B cell (primary cell): ENCODE results near the gene LRP5. TPM values are rescaled to one million over a fixed set of nuclear protein-coding genes. Genes with fewer than 3 reads are reported as not detected.
"Not testable (repeated sequence)": the region's sequence is repeated elsewhere in the genome, so short reads cannot be mapped to it uniquely, and the experiment has no call there.

Experiments used
- ATAC-seq: fragments of 200-7000 bp; cut with Tn5 transposase; one replicate; pipeline ENCODE4 v1.10.0; 2021; ENCODE audit warnings: low read depth, mild to moderate bottlenecking, moderate number of reproducible peaks, moderate library complexity
- CTCF ChIA-PET: fragments of 350-600 bp; sonication (Branson Sonifier 250); formaldehyde crosslinking; loops from one replicate; lab custom pipeline; 2021; ENCODE audit warnings: antibody characterized with exemption, inconsistent platforms; lab: Charles Lee
- POLR2A ChIA-PET: fragments of 350-600 bp; sonication (Branson Sonifier 250); formaldehyde crosslinking; loops from one replicate; lab custom pipeline; 2021; ENCODE audit warnings: antibody characterized with exemption; lab: Charles Lee
- DNase-seq: peaks from one replicate; pipeline ENCODE4 v3.0.0; 2013
- H2AFZ ChIP-seq: 2 replicates; pipeline ENCODE4 v1.6.1; 2012; ENCODE audit warnings: mild to moderate bottlenecking, low read depth, low read length; ENCODE audit not compliant: insufficient read depth, poor library complexity, severe bottlenecking
- H3K27ac ChIP-seq, 2 donors: 1 replicate in 1 of 2; 2 replicates in 1 of 2; pipeline ENCODE4 v1.5.1; 2012 to 2013; ENCODE audit warnings: low read length in 2 of 2, mild to moderate bottlenecking in 2 of 2, moderate library complexity in 1 of 2
- H3K27me3 ChIP-seq, 4 experiments: fragments of 200-600 bp in 1 of 4; sonication (generic) in 1 of 4; replicated peaks in 1 of 4; 1 replicate in 2 of 4; 2 replicates in 2 of 4; pipeline versions ENCODE4 v1.6.1 to v1.7.0; 2013 to 2016; ENCODE audit warnings: low read length in 3 of 4, mild to moderate bottlenecking in 2 of 4, mixed read lengths in 1 of 4, moderate library complexity in 1 of 4; ENCODE audit not compliant: insufficient read depth in 4 of 4, control insufficient read depth in 3 of 4; ENCODE audit errors: control extremely low read depth in 1 of 4
- H3K36me3 ChIP-seq, 2 experiments: replicated peaks in 1 of 2; 1 replicate in 1 of 2; 2 replicates in 1 of 2; pipeline versions ENCODE4 v1.6.1 to v1.7.1; 2013; ENCODE audit warnings: low read length in 1 of 2; ENCODE audit not compliant: insufficient read depth in 2 of 2, control insufficient read depth in 1 of 2; ENCODE audit errors: control extremely low read depth in 1 of 2, extremely low read depth in 1 of 2
- H3K4me1 ChIP-seq, 2 donors: fragments of 200-600 bp in 1 of 2; sonication (generic) in 1 of 2; 1 replicate in 1 of 2; 2 replicates in 1 of 2; pipeline versions ENCODE4 v1.5.1 to v1.6.1; 2013 to 2017; ENCODE audit warnings: low read length in 2 of 2; ENCODE audit not compliant: control insufficient read depth in 2 of 2, insufficient read depth in 2 of 2
- H3K4me2 ChIP-seq: replicated peaks from 2 replicates; pipeline ENCODE3; 2012; ENCODE audit warnings: mild to moderate bottlenecking, low read depth, low read length; ENCODE audit not compliant: poor library complexity, severe bottlenecking
- H3K4me3 ChIP-seq, 5 experiments: fragments of 200-600 bp in 1 of 5; sonication (generic) in 1 of 5; 1 replicate in 3 of 5; 2 replicates in 2 of 5; pipeline versions ENCODE4 v1.5.1 to v1.7.0; 2011 to 2016; ENCODE audit warnings: low read length in 4 of 5, mild to moderate bottlenecking in 4 of 5, low read depth in 2 of 5, control low read depth in 1 of 5, moderate library complexity in 1 of 5; ENCODE audit not compliant: insufficient read depth in 1 of 5; ENCODE audit errors: control extremely low read depth in 1 of 5, extremely low read depth in 1 of 5
- H3K79me2 ChIP-seq: fragments of 200-600 bp; sonication (generic); one replicate; pipeline ENCODE4 v1.6.0; 2016; ENCODE audit warnings: low read length; ENCODE audit not compliant: control insufficient read depth, insufficient read depth
- H3K9ac ChIP-seq: fragments of 200-600 bp; sonication (generic); 2 replicates; pipeline ENCODE4 v1.6.1; 2017; ENCODE audit warnings: mild to moderate bottlenecking, low read length, moderate library complexity
- H3K9me3 ChIP-seq, 3 donors: one replicate each; pipeline versions ENCODE4 v1.6.1 to v1.7.1; 2013; ENCODE audit warnings: low read length in 2 of 3; ENCODE audit not compliant: control insufficient read depth in 2 of 3, insufficient read depth in 1 of 3; ENCODE audit errors: control extremely low read depth in 1 of 3
- H4K20me1 ChIP-seq: 2 replicates; pipeline ENCODE4 v1.6.0; 2012; ENCODE audit warnings: mild to moderate bottlenecking, low read length; ENCODE audit not compliant: insufficient read depth, control insufficient read depth, poor library complexity, severe bottlenecking
- H3K27ac Mint-ChIP-seq: one replicate; pipeline ENCODE4 v1.8.0; 2021; ENCODE audit warnings: mixed read lengths
- H3K27me3 Mint-ChIP-seq: one replicate; pipeline ENCODE4 v1.8.0; 2021; ENCODE audit warnings: mixed read lengths
- H3K4me1 Mint-ChIP-seq: one replicate; pipeline ENCODE4 v1.8.0; 2021; ENCODE audit warnings: mixed read lengths
- H3K4me3 Mint-ChIP-seq: one replicate; pipeline ENCODE4 v1.8.0; 2021; ENCODE audit warnings: mixed read lengths
- H3K9me3 Mint-ChIP-seq: one replicate; pipeline ENCODE4 v1.8.0; 2022; ENCODE audit warnings: mixed read lengths; ENCODE audit not compliant: insufficient read depth
- EZH2 ChIP-seq: IDR thresholded peaks from 2 replicates; pipeline ENCODE4 v1.6.1; 2012; ENCODE audit warnings: borderline replicate concordance, low read depth, mild to moderate bottlenecking, moderate library complexity, low read length; ENCODE audit not compliant: insufficient read depth, poor library complexity, severe bottlenecking
- WGBS: methylation state at CpG from one replicate; pipeline ENCODE4 v1.1.5; 2013; ENCODE audit warnings: missing lambda C conversion rate; ENCODE audit not compliant: insufficient coverage; 5-methylcytosine and 5-hydroxymethylcytosine counted together
- intact Hi-C: fragments of 100-400 bp; cut with micrococcal nuclease; formaldehyde crosslinking; loops from one replicate; pipeline ENCODE4 v1.10.0; 2022
- polyA plus RNA-seq: library from polyadenylated mRNA; depleted of rRNA; stranded (reverse); fragments of >200 nt; gene quantifications from 2 replicates; pipeline ENCODE4 v1.2.3, GENCODE V29; 2012
- total RNA-seq, 2 donors: library from RNA; stranded (reverse); fragments of 120-200 nt in 1 of 2; gene quantifications; 1 replicate in 1 of 2; 2 replicates in 1 of 2; pipeline versions ENCODE4 v1.2.3 to v1.2.4, GENCODE V29; 2013 to 2022
- TF ChIP-seq, protein P1 (sequence below): fragments of 200-600 bp; IDR thresholded peaks from one replicate; pipeline ENCODE4 v1.8.0; 2022; ENCODE audit warnings: antibody characterized with exemption, mild to moderate bottlenecking

Gene LRP5
- total and polyA plus RNA-seq, 2 donors (not counting 1 experiment from before 2014, with no cell fraction given) = 2.4 to 13.9 TPM

DNA sequence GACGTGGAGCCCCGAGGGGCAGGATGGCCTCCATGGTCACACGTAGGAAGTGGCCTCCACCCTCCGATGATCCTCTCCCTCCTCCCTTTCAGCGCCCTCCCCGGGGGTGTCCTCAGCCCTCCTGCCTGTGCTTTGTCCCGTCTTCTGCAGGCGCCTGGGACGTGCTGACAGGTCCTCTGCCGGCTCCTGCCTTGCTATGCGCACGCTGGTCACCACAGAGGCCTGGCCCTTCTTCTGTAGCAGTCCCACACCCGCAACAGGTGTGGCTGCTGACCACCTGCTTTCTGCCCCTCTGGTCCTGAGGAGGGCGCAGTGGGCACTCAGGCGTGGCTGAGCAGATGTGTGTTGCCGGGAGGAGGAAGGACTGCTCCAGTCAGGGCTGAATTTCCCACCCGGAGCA is 120.5 kb downstream of the LRP5 start:
- Mint-ChIP-seq H3K4me3 (no peak overlapping the region), H3K27me3 (no peaks in the 10 kb centered on the region), H3K4me1 (no peaks in the 10 kb centered on the region), H3K27ac (no peak overlapping the region), H3K9me3 (peaks cover 5% of the 10 kb centered on the region)
- intact Hi-C loops = no loop called here
- Histone ChIP-seq H3K27ac (no peak overlapping the region), H3K9ac (no peak overlapping the region), H3K9me3 (peaks cover 0 to 24% (median 7%) of the 10 kb centered on the region in 3 donors), H3K4me1 (no peaks in the 10 kb centered on the region), H3K79me2 (no peaks in the 10 kb centered on the region), H3K4me2 (no peak overlapping the region), H4K20me1 (no peaks in the 10 kb centered on the region), H3K36me3 (no peaks in the 10 kb centered on the region), H2AFZ (no peak overlapping the region), H3K27me3 (no peaks in the 10 kb centered on the region), H3K4me3 (no peak overlapping the region)
- no peak for TF ChIP-seq EZH2
- TF ChIP-seq, protein P1, sequence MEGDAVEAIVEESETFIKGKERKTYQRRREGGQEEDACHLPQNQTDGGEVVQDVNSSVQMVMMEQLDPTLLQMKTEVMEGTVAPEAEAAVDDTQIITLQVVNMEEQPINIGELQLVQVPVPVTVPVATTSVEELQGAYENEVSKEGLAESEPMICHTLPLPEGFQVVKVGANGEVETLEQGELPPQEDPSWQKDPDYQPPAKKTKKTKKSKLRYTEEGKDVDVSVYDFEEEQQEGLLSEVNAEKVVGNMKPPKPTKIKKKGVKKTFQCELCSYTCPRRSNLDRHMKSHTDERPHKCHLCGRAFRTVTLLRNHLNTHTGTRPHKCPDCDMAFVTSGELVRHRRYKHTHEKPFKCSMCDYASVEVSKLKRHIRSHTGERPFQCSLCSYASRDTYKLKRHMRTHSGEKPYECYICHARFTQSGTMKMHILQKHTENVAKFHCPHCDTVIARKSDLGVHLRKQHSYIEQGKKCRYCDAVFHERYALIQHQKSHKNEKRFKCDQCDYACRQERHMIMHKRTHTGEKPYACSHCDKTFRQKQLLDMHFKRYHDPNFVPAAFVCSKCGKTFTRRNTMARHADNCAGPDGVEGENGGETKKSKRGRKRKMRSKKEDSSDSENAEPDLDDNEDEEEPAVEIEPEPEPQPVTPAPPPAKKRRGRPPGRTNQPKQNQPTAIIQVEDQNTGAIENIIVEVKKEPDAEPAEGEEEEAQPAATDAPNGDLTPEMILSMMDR = no peak
- no peak for DNase-seq
- WGBS = 86% methylated on average over 17 of the region's 17 CpGs
- no peak for ATAC-seq
- CTCF ChIA-PET = no interaction called here
- POLR2A ChIA-PET = no interaction called here

GRCh38 chr11:68433541-68433940 is 121.2 kb downstream of the LRP5 start:
- no peak for DNase-seq
- intact Hi-C loops = no loop called here
- POLR2A ChIA-PET = no interaction called here
- H3K4me3 Mint-ChIP-seq = no peak overlapping the region
- H3K27ac ChIP-seq = no peak overlapping the region
- ATAC-seq = no peak
- H4K20me1 ChIP-seq = no peaks in the 10 kb centered on the region
- H3K27ac Mint-ChIP-seq = no peak overlapping the region
- H3K27me3 Mint-ChIP-seq = no peaks in the 10 kb centered on the region
- H3K79me2 ChIP-seq = no peaks in the 10 kb centered on the region
- TF ChIP-seq, protein P1 = no peak
- no peak for TF ChIP-seq EZH2
- peaks cover 5% of the 10 kb centered on the region for H3K9me3 Mint-ChIP-seq
- no peak overlapping the region for H3K4me2 ChIP-seq
- 97% methylated on average over 30 of the region's 31 CpGs for WGBS
- no peaks in the 10 kb centered on the region for H3K27me3 ChIP-seq
- H2AFZ ChIP-seq = no peak overlapping the region
- peaks cover 0 to 19% (median 7%) of the 10 kb centered on the region in 3 donors for H3K9me3 ChIP-seq
- H3K4me1 ChIP-seq = no peaks in the 10 kb centered on the region
- H3K4me1 Mint-ChIP-seq = no peaks in the 10 kb centered on the region
- H3K9ac ChIP-seq = no peak overlapping the region
- no peak overlapping the region for H3K4me3 ChIP-seq
- CTCF ChIA-PET = no interaction called here
- H3K36me3 ChIP-seq = no peaks in the 10 kb centered on the region

DNA sequence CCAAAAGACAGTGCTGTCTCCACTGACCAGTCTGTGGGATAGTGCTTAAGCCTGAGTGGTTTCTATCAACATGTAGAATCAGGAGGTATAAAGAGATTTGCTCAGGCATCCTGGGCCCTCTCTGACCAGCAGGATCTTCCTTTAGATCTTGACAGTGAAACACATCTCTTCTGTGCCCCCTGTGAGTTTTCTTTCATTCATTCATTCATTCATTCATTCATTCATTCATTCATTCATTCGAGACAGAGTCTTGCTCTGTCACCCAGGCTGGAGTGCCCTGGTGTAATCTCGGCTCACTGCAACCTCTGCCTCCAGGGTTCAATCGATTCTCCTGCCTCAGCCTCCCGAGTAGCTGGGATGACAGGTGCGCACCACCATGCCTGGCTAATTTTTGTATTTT is 121.8 kb downstream of the LRP5 start:
- DNase-seq, H2AFZ ChIP-seq, H3K27me3 ChIP-seq, H3K4me1 ChIP-seq, POLR2A ChIA-PET, H3K27ac Mint-ChIP-seq, H3K4me1 Mint-ChIP-seq, H3K9ac ChIP-seq, H3K4me3 Mint-ChIP-seq, H4K20me1 ChIP-seq, H3K27me3 Mint-ChIP-seq, H3K27ac ChIP-seq, H3K4me2 ChIP-seq, H3K4me3 ChIP-seq, H3K9me3 Mint-ChIP-seq, intact Hi-C loops, H3K36me3 ChIP-seq, H3K79me2 ChIP-seq, ATAC-seq, CTCF ChIA-PET: not testable (repeated sequence)
- peaks cover 0 to 16% (median 7%) of the 10 kb centered on the region in 3 donors for H3K9me3 ChIP-seq
- WGBS = 83% methylated on average over 2 of the region's 5 CpGs
